ENCODE results near the gene ERCC6L2.
A peak's percentile ranks its signal among the peaks of the same experiment; 100 is the strongest.

The ERCC6L2 gene

DNA sequence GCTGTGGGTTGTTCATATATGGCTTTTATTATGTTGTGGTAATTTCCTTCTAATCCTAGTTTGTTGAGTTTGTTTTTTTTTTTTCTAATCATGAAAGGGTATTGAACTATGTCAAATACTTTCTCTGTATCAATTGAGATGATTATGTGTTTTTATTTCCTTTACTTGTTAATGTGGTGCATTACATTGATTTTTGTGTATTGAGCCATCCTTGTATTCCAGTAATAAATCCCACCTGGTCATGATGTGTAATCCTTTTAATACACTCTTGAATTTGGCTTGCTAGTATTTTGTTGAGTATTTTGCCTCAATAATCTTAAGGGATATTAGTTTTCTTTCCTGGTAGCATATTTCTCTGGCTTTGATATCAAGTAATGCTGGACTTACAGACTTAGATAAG lies 13.1 kb upstream of the ERCC6L2 start:
- CTCF ChIA-PET, result no interaction called here
- H3K4me3 ChIP-seq (ENCODE audit: low read depth, low read length), result no peak overlapping the region

DNA sequence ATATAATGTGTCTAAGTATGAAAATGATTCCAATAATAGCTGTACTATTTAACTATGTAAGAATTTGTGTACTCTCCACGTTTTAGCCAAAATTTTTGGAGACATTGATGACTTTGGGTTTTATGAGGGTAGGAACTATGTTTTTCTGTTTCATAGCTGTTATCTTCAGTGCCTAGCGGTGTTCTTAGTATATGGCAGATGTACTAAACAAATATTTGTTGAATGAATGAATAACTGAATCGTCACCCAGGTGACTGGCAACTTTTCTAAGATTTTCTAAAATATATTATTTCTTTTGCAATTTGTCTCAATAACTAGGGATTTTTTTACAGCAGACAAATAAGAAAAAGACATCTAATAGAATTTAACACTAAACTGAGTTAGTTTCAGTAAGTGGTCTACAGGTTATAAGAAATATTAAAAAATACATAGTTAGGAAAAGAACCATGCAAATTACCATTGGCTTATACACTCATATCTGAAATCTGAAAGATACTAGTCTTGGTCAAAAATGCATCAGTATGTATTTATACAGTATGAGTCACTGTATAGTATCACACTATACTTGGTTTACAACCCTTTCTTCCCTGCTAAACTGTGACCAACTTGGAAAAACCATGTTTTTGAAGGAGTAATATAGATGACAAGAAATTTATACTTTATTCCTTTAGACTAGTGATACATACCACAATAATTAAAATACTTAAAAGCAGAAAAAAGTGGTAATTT lies 10.5 kb upstream of the ERCC6L2 start:
- H3K9me3 ChIP-seq (ENCODE audit: control insufficient read depth, insufficient read depth, low read depth, low read length), result no peaks in the 10 kb centered on the region
- TF ChIP-seq GLIS2 (tag by site-specific recombination; IDR thresholded peaks at IDR 0.05) (no peak), IKZF3 (tag by site-specific recombination; IDR thresholded peaks at IDR 0.05) (no peak), ZNF133 (tag by site-specific recombination; IDR thresholded peaks at IDR 0.05) (no peak), ZNF366 (tag by site-specific recombination; conservative IDR thresholded peaks at IDR 0.05) (no peak), MEIS1 (CRISPR knock-in tag; IDR thresholded peaks at IDR 0.05; ENCODE audit: borderline replicate concordance) (no peak), ZNF132 (tag by site-specific recombination; IDR thresholded peaks at IDR 0.05; ENCODE audit: borderline replicate concordance) (no peak), ZNF169 (tag by site-specific recombination; IDR thresholded peaks at IDR 0.05) (no peak)
- TF ChIP-seq, protein P1, sequence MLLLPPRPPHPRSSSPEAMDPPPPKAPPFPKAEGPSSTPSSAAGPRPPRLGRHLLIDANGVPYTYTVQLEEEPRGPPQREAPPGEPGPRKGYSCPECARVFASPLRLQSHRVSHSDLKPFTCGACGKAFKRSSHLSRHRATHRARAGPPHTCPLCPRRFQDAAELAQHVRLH (tag by site-specific recombination; IDR thresholded peaks at IDR 0.05), result no peak
- CTCF ChIA-PET, result interaction anchor here (0.7 kb wide), 1 partner anchor 383 kb away, joined by 3 read pairs; no protein-coding TSS in a partner anchor

More for the DNA sequence above, 13.1 kb upstream of the ERCC6L2 start:
- Histone ChIP-seq H3K9me3 (ENCODE audit: control insufficient read depth, insufficient read depth, low read depth, low read length) (no peaks in the 10 kb centered on the region), H3K27ac (ENCODE audit: extremely low read depth, low read depth, low read length) (no peak overlapping the region), H3K36me3 (ENCODE audit: control insufficient read depth in 2 of 2, insufficient read depth in 1 of 2, low read length in 2 of 2) (no peaks in the 10 kb centered on the region), H3K4me1 (ENCODE audit: control insufficient read depth, insufficient read depth, low read length) (peaks cover 4% of the 10 kb centered on the region; the same call in 1 of the 2 replicates)
- TF ChIP-seq, protein P2, sequence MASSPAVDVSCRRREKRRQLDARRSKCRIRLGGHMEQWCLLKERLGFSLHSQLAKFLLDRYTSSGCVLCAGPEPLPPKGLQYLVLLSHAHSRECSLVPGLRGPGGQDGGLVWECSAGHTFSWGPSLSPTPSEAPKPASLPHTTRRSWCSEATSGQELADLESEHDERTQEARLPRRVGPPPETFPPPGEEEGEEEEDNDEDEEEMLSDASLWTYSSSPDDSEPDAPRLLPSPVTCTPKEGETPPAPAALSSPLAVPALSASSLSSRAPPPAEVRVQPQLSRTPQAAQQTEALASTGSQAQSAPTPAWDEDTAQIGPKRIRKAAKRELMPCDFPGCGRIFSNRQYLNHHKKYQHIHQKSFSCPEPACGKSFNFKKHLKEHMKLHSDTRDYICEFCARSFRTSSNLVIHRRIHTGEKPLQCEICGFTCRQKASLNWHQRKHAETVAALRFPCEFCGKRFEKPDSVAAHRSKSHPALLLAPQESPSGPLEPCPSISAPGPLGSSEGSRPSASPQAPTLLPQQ (tag by site-specific recombination; IDR thresholded peaks at IDR 0.05), result no peak
- TF ChIP-seq SETDB1 (IDR thresholded peaks at IDR 0.05; ENCODE audit: insufficient read length, low read length), result peak; percentile 77
- POLR2A ChIA-PET, result interaction anchor here (0.9 kb wide), 1 partner anchor 13 kb away, joined by 5 read pairs; no protein-coding TSS in a partner anchor

DNA sequence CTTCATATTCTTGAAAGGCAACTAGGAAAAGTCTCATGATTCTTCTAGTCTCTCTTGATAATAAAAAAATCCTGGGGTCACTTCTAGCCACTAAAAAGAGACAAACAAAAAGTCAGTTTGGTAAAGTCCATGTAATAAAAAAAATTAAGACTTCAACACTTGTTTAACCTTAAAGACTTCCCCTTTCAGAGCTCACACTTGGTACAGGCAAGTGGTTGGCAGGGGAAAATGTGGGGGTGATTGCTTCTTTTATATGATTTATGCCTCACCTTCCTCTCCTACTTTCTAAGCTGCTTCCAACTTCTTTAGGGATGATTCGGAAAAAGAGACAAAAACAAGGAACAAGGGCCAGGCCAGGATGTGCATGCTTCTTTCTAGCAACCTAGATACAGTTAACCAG lies 5.1 kb upstream of the ERCC6L2 start:
- Histone ChIP-seq H3K27ac (ENCODE audit: extremely low read depth, low read depth, low read length) (no peak overlapping the region), H3K36me3 (ENCODE audit: control insufficient read depth in 2 of 2, insufficient read depth in 1 of 2, low read length in 2 of 2) (peaks cover 0 to 11% of the 10 kb centered on the region in 2 experiments; a peak in 1 of 3 replicates), H3K4me3 (ENCODE audit: low read depth, low read length) (no peak overlapping the region), H3K9me3 (ENCODE audit: control insufficient read depth, insufficient read depth, low read depth, low read length) (no peaks in the 10 kb centered on the region), H3K4me1 (ENCODE audit: control insufficient read depth, insufficient read depth, low read length) (no peaks in the 10 kb centered on the region)
- CTCF ChIA-PET, result interaction anchor here (0.7 kb wide), 1 partner anchor 29 kb away, joined by 4 read pairs; no protein-coding TSS in a partner anchor
- TF ChIP-seq, protein P3, sequence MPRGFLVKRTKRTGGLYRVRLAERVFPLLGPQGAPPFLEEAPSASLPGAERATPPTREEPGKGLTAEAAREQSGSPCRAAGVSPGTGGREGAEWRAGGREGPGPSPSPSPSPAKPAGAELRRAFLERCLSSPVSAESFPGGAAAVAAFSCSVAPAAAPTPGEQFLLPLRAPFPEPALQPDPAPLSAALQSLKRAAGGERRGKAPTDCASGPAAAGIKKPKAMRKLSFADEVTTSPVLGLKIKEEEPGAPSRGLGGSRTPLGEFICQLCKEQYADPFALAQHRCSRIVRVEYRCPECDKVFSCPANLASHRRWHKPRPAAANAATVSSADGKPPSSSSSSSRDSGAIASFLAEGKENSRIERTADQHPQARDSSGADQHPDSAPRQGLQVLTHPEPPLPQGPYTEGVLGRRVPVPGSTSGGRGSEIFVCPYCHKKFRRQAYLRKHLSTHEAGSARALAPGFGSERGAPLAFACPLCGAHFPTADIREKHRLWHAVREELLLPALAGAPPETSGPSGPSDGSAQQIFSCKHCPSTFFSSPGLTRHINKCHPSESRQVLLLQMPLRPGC (tag by site-specific recombination; IDR thresholded peaks at IDR 0.05), result no peak
- no peak for TF ChIP-seq ZFP37 (tag by site-specific recombination; IDR thresholded peaks at IDR 0.05)
- TF ChIP-seq ZNF791 (tag by site-specific recombination; IDR thresholded peaks at IDR 0.05), result no peak
- no peak for TF ChIP-seq SALL2 (tag by site-specific recombination; IDR thresholded peaks at IDR 0.05; ENCODE audit: borderline replicate concordance)
- no peak for TF ChIP-seq ZNF660 (tag by site-specific recombination; IDR thresholded peaks at IDR 0.05)
- TF ChIP-seq IKZF3 (tag by site-specific recombination; IDR thresholded peaks at IDR 0.05), result no peak
- TF ChIP-seq KLF1 (tag by site-specific recombination; IDR thresholded peaks at IDR 0.05), result no peak
- TF ChIP-seq, protein P4, sequence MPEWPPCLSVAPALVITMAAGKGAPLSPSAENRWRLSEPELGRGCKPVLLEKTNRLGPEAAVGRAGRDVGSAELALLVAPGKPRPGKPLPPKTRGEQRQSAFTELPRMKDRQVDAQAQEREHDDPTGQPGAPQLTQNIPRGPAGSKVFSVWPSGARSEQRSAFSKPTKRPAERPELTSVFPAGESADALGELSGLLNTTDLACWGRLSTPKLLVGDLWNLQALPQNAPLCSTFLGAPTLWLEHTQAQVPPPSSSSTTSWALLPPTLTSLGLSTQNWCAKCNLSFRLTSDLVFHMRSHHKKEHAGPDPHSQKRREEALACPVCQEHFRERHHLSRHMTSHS (tag by site-specific recombination; IDR thresholded peaks at IDR 0.05), result no peak
- TF ChIP-seq, protein P5, sequence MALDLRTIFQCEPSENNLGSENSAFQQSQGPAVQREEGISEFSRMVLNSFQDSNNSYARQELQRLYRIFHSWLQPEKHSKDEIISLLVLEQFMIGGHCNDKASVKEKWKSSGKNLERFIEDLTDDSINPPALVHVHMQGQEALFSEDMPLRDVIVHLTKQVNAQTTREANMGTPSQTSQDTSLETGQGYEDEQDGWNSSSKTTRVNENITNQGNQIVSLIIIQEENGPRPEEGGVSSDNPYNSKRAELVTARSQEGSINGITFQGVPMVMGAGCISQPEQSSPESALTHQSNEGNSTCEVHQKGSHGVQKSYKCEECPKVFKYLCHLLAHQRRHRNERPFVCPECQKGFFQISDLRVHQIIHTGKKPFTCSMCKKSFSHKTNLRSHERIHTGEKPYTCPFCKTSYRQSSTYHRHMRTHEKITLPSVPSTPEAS (tag by site-specific recombination; IDR thresholded peaks at IDR 0.05), result no peak
- TF ChIP-seq RBAK (tag by site-specific recombination; IDR thresholded peaks at IDR 0.05), result no peak
- no peak for TF ChIP-seq ZNF311 (tag by site-specific recombination; IDR thresholded peaks at IDR 0.05; ENCODE audit: borderline replicate concordance)
- TF ChIP-seq, protein P6, sequence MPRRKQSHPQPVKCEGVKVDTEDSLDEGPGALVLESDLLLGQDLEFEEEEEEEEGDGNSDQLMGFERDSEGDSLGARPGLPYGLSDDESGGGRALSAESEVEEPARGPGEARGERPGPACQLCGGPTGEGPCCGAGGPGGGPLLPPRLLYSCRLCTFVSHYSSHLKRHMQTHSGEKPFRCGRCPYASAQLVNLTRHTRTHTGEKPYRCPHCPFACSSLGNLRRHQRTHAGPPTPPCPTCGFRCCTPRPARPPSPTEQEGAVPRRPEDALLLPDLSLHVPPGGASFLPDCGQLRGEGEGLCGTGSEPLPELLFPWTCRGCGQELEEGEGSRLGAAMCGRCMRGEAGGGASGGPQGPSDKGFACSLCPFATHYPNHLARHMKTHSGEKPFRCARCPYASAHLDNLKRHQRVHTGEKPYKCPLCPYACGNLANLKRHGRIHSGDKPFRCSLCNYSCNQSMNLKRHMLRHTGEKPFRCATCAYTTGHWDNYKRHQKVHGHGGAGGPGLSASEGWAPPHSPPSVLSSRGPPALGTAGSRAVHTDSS (tag by site-specific recombination; IDR thresholded peaks at IDR 0.05), result no peak
- POLR2A ChIA-PET, result no interaction called here

More for the DNA sequence above, 10.5 kb upstream of the ERCC6L2 start:
- Histone ChIP-seq H3K27ac (ENCODE audit: extremely low read depth, low read depth, low read length) (no peak overlapping the region), H3K36me3 (ENCODE audit: control insufficient read depth in 2 of 2, insufficient read depth in 1 of 2, low read length in 2 of 2) (no peaks in the 10 kb centered on the region), H3K4me3 (ENCODE audit: low read depth, low read length) (no peak overlapping the region), H3K4me1 (ENCODE audit: control insufficient read depth, insufficient read depth, low read length) (no peaks in the 10 kb centered on the region)
- POLR2A ChIA-PET, result no interaction called here

Measured in HEK293 (cell line).